Fibroblast of mammary gland (primary cell): ENCODE measurements around the gene ZNF76.

Source experiments
- DNase-seq: peaks from one replicate; pipeline ENCODE4 v3.0.0-alpha.2; 2010; ENCODE audit warnings: low read depth
- H3K4me3 ChIP-seq: 2 replicates; pipeline ENCODE4 v1.5.1; 2011; ENCODE audit warnings: low read depth, mild to moderate bottlenecking, low read length, moderate library complexity; ENCODE audit not compliant: control insufficient read depth
- CTCF ChIP-seq: conservative IDR thresholded peaks from 2 replicates; pipeline ENCODE4 v1.5.1; 2011; ENCODE audit warnings: low read depth, low read length, inconsistent platforms; ENCODE audit not compliant: control insufficient read depth, insufficient read depth

ZNF76 gene

GRCh38 chr6:35216851-35217811 lies 42.4 kb upstream of the ZNF76 start:
- H3K4me3 ChIP-seq = no peak overlapping the region
- TF ChIP-seq CTCF = no peak
- no peak for DNase-seq

GRCh38 chr6:35218021-35218420 lies 41.5 kb upstream of the ZNF76 start:
- no peak for TF ChIP-seq CTCF
- peak; percentile 38 for DNase-seq
- H3K4me3 ChIP-seq = no peak overlapping the region

- DNase-seq = no peak
- no peak overlapping the region for H3K4me3 ChIP-seq
- TF ChIP-seq CTCF = no peak
Observed at GRCh38 chr6:35218456-35218855, 41.1 kb upstream of the ZNF76 start.

- no peak overlapping the region for H3K4me3 ChIP-seq
- no peak for DNase-seq
- TF ChIP-seq CTCF = no peak
Observed at GRCh38 chr6:35219683-35220326, 39.7 kb upstream of the ZNF76 start.

- no peak for DNase-seq
- no peak overlapping the region for H3K4me3 ChIP-seq
- no peak for TF ChIP-seq CTCF
Observed at GRCh38 chr6:35220711-35221110, 38.8 kb upstream of the ZNF76 start.

GRCh38 chr6:35223396-35223795 lies 36.1 kb upstream of the ZNF76 start:
- TF ChIP-seq CTCF = no peak
- no peak overlapping the region for H3K4me3 ChIP-seq
- DNase-seq = no peak
